BLaER1 (cell line): ENCODE results near the gene IDI1.
"Not testable (repeated sequence)": the region's sequence is repeated elsewhere in the genome, so short reads cannot be mapped to it uniquely, and the experiment has no call there.

Experiments used
- H3K27ac ChIP-seq: shearing (Covaris generic); formaldehyde crosslinking; 2 replicates; pipeline ENCODE4 v1.8.1; 2022
- H3K27me3 ChIP-seq: shearing (Covaris generic); formaldehyde crosslinking; 2 replicates; pipeline ENCODE4 v1.8.1; 2022
- H3K36me3 ChIP-seq: shearing (Covaris generic); formaldehyde crosslinking; 2 replicates; pipeline ENCODE4 v1.8.1; 2022
- H3K4me1 ChIP-seq: shearing (Covaris generic); formaldehyde crosslinking; 2 replicates; pipeline ENCODE4 v1.8.1; 2022
- H3K4me2 ChIP-seq: shearing (Covaris generic); formaldehyde crosslinking; 2 replicates; pipeline ENCODE4 v1.8.1; 2022
- H3K4me3 ChIP-seq: shearing (Covaris generic); formaldehyde crosslinking; 2 replicates; pipeline ENCODE4 v1.8.1; 2022
- H3K9ac ChIP-seq: shearing (Covaris generic); formaldehyde crosslinking; 2 replicates; pipeline ENCODE4 v1.8.1; 2022
- H3K9me3 ChIP-seq: shearing (Covaris generic); formaldehyde crosslinking; 2 replicates; pipeline ENCODE4 v1.8.1; 2022
- H4K20me1 ChIP-seq: shearing (Covaris generic); formaldehyde crosslinking; 2 replicates; pipeline ENCODE4 v1.8.1; 2022
- Cebpa-rat ChIP-seq: shearing (Covaris generic); IDR thresholded peaks from 2 replicates; pipeline ENCODE4 v1.8.1; 2022

IDI1 gene

GRCh38 chr10:1085258-1085657 is 36.3 kb upstream of the IDI1 start:
- H4K20me1 ChIP-seq = peaks cover 74% of the 10 kb centered on the region
- H3K9me3 ChIP-seq = no peaks in the 10 kb centered on the region
- H3K36me3 ChIP-seq = peaks cover 97% of the 10 kb centered on the region
- no peak overlapping the region for H3K9ac ChIP-seq
- H3K4me2 ChIP-seq = no peak overlapping the region
- H3K4me1 ChIP-seq = peaks cover 9% of the 10 kb centered on the region
- TF ChIP-seq Cebpa-rat = no peak
- no peak overlapping the region for H3K4me3 ChIP-seq
- no peak overlapping the region for H3K27ac ChIP-seq
- no peaks in the 10 kb centered on the region for H3K27me3 ChIP-seq

DNA sequence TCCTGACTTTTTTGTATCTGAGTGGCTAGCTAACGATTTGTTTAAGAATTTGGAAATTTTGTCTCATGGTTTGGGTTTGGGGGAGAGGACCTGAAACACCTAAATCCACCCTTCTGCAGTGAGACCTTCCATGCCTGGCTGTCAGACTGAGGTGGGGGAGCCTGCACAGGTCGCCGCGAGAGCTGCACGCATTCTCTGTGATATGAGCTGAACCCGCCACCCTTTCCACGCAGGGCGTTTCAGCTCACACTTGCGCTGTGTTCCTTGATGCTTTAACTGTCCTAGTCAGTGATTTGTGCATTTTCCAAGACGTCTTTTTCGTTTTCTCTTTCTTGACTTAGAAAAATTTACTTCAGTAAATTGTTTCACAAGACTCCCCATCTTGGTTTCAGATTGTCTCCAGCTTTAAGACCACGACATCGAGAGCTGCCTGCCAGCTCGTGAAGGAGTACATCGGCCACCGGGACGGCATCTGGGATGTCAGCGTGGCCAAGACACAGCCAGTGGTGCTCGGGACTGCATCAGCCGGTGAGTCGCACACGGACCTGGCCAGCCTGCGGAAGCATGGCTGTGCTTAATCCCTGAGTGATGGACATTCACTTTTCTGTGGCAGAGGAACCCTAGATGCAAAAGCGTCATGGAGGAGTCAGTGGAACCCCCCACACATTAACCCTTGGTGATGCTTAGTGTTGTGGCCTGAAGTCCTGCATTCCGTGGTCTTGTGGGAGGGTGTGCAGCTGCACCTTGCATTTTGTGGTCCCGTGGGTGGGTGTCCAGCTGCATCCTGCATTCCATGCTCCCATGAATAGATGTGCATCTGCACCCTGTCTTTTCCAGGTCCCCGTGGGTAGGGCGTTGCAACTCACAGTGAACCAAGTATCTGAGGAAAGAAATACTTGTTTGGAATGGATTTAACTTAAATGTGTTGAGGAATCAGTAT is 35.4 kb upstream of the IDI1 start:
- H3K4me2 ChIP-seq = 0 out of 2 replicates have a peak overlapping the region, but pooled peaks have one; percentile 24
- H3K9me3 ChIP-seq = no peaks in the 10 kb centered on the region
- H4K20me1 ChIP-seq = peaks cover 76% of the 10 kb centered on the region
- H3K36me3 ChIP-seq = peaks cover 97% of the 10 kb centered on the region
- TF ChIP-seq Cebpa-rat = no peak
- no peak overlapping the region for H3K27ac ChIP-seq
- peaks cover 9% of the 10 kb centered on the region for H3K4me1 ChIP-seq
- H3K27me3 ChIP-seq = no peaks in the 10 kb centered on the region
- no peak overlapping the region for H3K4me3 ChIP-seq
- no peak overlapping the region for H3K9ac ChIP-seq

DNA sequence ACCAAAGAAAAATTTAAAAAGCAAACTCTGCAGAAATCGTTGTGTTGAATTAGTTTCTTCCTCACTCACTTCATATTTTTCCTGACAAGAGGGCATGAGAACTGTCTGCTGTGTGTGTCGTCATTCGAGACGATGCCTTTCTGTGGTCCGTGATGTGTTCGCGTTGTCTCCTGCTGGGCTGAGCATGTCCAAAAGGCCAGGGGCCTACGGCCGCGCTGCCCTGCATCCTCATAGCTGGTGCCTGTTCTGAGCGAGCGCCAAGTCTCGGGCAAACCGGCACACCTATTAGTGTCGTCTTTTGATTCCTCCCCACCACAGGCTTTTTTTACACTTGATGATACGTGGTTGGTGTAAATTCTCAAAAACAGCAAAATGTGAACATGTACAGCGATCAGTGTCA is 34.7 kb upstream of the IDI1 start:
- no peak overlapping the region for H3K27ac ChIP-seq
- H3K27me3 ChIP-seq = no peaks in the 10 kb centered on the region
- no peak overlapping the region for H3K4me2 ChIP-seq
- peaks cover 73% of the 10 kb centered on the region for H4K20me1 ChIP-seq
- H3K9me3 ChIP-seq = no peaks in the 10 kb centered on the region
- H3K4me1 ChIP-seq = peaks cover 9% of the 10 kb centered on the region
- no peak for TF ChIP-seq Cebpa-rat
- no peak overlapping the region for H3K9ac ChIP-seq
- H3K36me3 ChIP-seq = peaks cover 97% of the 10 kb centered on the region
- no peak overlapping the region for H3K4me3 ChIP-seq

DNA sequence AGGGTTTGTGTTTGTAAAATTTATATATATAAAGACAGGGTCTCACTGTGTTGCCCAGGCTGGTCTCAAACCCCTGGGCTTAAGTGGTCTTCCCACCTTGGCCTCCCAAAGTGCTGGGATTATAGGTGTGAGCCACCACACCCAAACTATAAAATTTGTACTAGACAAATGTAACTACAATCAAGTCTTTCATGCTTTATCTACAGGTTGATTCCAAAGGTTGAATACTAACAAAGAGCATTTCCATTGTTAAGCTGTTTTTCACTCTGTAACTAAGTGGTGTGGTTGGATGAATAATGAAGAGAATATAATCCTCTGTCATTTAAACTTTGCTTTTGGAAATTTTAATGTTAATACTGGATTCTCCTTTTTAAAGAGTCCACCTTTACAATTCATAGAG is 29.7 kb upstream of the IDI1 start:
- TF ChIP-seq Cebpa-rat = no peak
- no peaks in the 10 kb centered on the region for H3K27me3 ChIP-seq
- H3K27ac ChIP-seq = no peak overlapping the region
- H3K4me1 ChIP-seq = no peaks in the 10 kb centered on the region
- peaks cover 85% of the 10 kb centered on the region for H3K36me3 ChIP-seq
- no peak overlapping the region for H3K4me3 ChIP-seq
- no peak overlapping the region for H3K9ac ChIP-seq
- no peak overlapping the region for H3K4me2 ChIP-seq
- peaks cover 72% of the 10 kb centered on the region for H4K20me1 ChIP-seq
- H3K9me3 ChIP-seq = no peaks in the 10 kb centered on the region

GRCh38 chr10:1074748-1075308 is 25.9 kb upstream of the IDI1 start:
- Histone ChIP-seq H3K9ac (no peak overlapping the region), H3K27ac (no peak overlapping the region), H3K27me3 (no peaks in the 10 kb centered on the region), H3K4me2 (no peak overlapping the region), H4K20me1 (peaks cover 75% of the 10 kb centered on the region), H3K36me3 (peaks cover 71% of the 10 kb centered on the region), H3K4me3 (no peak overlapping the region), H3K4me1 (peaks cover 1% of the 10 kb centered on the region; the same call in 1 of the 2 replicates), H3K9me3 (no peaks in the 10 kb centered on the region)
- no peak for TF ChIP-seq Cebpa-rat

- no peak overlapping the region for H3K9ac ChIP-seq
- TF ChIP-seq Cebpa-rat = no peak
- H3K27me3 ChIP-seq = no peaks in the 10 kb centered on the region
- H4K20me1 ChIP-seq = peaks cover 71% of the 10 kb centered on the region
- H3K36me3 ChIP-seq = peaks cover 65% of the 10 kb centered on the region
- peaks cover 7% of the 10 kb centered on the region; the same call in 1 of the 2 replicates for H3K4me1 ChIP-seq
- H3K4me2 ChIP-seq = no peak overlapping the region
- H3K27ac ChIP-seq = no peak overlapping the region
- no peaks in the 10 kb centered on the region for H3K9me3 ChIP-seq
- H3K4me3 ChIP-seq = no peak overlapping the region
Measured at GRCh38 chr10:1074052-1074747, 25.3 kb upstream of the IDI1 start.

GRCh38 chr10:1070919-1071318 is 22.0 kb upstream of the IDI1 start:
- Histone ChIP-seq H3K4me2 (no peak overlapping the region), H3K27ac (no peak overlapping the region), H3K27me3 (no peaks in the 10 kb centered on the region), H4K20me1 (peaks cover 51% of the 10 kb centered on the region), H3K36me3 (peaks cover 48% of the 10 kb centered on the region), H3K4me1 (peaks cover 12% of the 10 kb centered on the region; the same call in 1 of the 2 replicates), H3K4me3 (no peak overlapping the region), H3K9me3 (no peaks in the 10 kb centered on the region; the same call in 1 of the 2 replicates), H3K9ac (no peak overlapping the region)
- TF ChIP-seq Cebpa-rat = no peak

DNA sequence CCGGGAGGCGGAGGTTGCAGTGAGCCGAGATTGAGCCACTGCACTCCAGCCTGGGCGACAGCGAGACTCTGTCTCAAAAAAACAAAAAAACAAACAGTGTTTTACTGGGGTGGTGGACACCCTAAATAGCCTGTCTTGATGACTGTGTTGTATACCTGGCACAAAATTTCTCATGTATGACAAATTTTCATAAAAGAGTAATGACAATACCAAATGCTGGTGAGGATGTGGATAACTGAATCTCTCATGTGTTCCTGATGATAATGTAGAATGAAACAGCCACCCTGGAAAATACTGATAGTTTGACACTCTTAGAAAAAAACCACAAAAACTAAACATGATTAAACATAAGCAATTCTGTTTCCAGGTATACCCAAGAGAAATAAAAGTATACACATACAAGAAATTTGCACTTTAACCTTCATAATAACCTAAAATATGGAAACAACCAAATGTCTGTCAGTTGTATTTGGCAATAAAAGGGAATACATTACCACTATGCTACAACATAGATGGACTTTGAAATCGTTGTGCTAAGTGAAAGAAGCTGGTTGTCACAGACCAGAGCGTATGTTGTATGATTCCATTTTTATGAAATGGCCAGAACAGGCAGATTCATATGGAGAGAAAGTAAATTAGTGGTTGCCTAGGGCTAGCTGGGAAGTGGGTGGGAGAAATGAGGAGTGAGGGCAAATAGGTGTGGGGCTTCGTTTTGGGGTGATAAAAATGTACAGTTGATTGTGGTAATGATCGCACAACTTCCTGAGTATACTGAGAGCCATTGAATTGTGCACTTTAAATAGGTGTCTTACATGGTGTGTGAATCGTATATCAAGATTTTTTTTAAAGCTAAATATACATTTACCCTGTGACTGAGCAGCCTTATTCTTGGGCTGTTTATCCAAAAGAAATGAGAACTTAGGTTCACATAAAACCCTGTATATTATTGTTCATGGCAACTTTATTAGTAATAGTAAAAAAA is 19.8 kb upstream of the IDI1 start:
- no peak overlapping the region for H3K4me2 ChIP-seq

DNA sequence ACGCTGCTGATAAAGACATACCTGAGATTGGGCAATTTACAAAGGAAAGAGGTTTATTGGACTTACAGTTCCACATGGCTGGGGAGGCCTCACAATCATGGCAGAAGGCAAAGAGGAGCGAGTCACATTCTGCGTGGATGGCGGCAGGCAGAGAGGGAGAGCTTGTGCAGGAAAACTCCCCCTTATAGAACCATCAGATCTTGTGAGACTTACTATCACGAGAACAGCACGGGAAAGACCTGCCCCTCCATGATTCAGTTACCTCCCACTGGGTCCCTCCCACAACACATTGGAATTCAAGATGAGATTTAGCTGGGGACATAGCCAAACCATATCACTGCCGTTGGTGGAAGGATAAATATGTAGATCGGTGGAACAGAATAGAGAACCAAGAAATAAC is 17.8 kb upstream of the IDI1 start:
- peaks cover 51% of the 10 kb centered on the region for H3K4me1 ChIP-seq
- peaks cover 16% of the 10 kb centered on the region for H3K36me3 ChIP-seq
- H3K4me2 ChIP-seq, H3K27ac ChIP-seq, H3K4me3 ChIP-seq, H3K9me3 ChIP-seq, H3K27me3 ChIP-seq, H3K9ac ChIP-seq: not testable (repeated sequence)
- H4K20me1 ChIP-seq = peaks cover 25% of the 10 kb centered on the region

More for the DNA sequence above, 19.8 kb upstream of the IDI1 start:
- Histone ChIP-seq H3K27me3 (no peaks in the 10 kb centered on the region), H3K36me3 (peaks cover 30% of the 10 kb centered on the region), H3K27ac (no peak overlapping the region), H3K9me3 (no peaks in the 10 kb centered on the region; the same call in 1 of the 2 replicates), H3K9ac (no peak overlapping the region), H3K4me1 (peaks cover 32% of the 10 kb centered on the region), H4K20me1 (peaks cover 29% of the 10 kb centered on the region), H3K4me3 (no peak overlapping the region)
- no peak for TF ChIP-seq Cebpa-rat
